Activated naive CD8-positive, alpha-beta T cell treated with anti-CD3 and anti-CD28 coated beads for 36 hours (primary cell): ENCODE results near the gene PLA2G2F. TPM values are rescaled to one million over a fixed set of nuclear protein-coding genes. Genes with fewer than 3 reads are reported as not detected.

Experiments
- DNase-seq: peaks from one replicate; pipeline ENCODE4 v3.0.0; 2021
- H3K27ac Mint-ChIP-seq: one replicate; pipeline ENCODE4 v1.8.0; 2022; ENCODE audit warnings: mild to moderate bottlenecking, moderate library complexity, mixed read lengths
- H3K27me3 Mint-ChIP-seq: one replicate; pipeline ENCODE4 v1.8.0; 2022; ENCODE audit warnings: mild to moderate bottlenecking, mixed read lengths
- H3K36me3 Mint-ChIP-seq: one replicate; pipeline ENCODE4 v1.8.0; 2021; ENCODE audit warnings: mild to moderate bottlenecking, mixed read lengths
- H3K4me1 Mint-ChIP-seq: one replicate; pipeline ENCODE4 v1.8.0; 2021; ENCODE audit warnings: mixed read lengths
- H3K4me3 Mint-ChIP-seq: one replicate; pipeline ENCODE4 v1.8.0; 2022; ENCODE audit warnings: mild to moderate bottlenecking, moderate library complexity, mixed read lengths
- H3K9me3 Mint-ChIP-seq: one replicate; pipeline ENCODE4 v1.8.0; 2022; ENCODE audit warnings: mixed read lengths
- total RNA-seq, 2 experiments: library from RNA; stranded (reverse); gene quantifications; one replicate each; pipeline ENCODE4 v1.2.3, GENCODE V29; 2021

Gene PLA2G2F
- total RNA-seq, 2 experiments from 2014 or later = not detected

- DNase-seq = no peak
- H3K36me3 Mint-ChIP-seq = no peaks in the 10 kb centered on the region
- no peak overlapping the region for H3K4me3 Mint-ChIP-seq
- no peak overlapping the region for H3K27ac Mint-ChIP-seq
- H3K9me3 Mint-ChIP-seq = no peaks in the 10 kb centered on the region
- H3K27me3 Mint-ChIP-seq = peaks cover 15% of the 10 kb centered on the region
- H3K4me1 Mint-ChIP-seq = peaks cover 2% of the 10 kb centered on the region
These were observed 30.6 kb upstream of the PLA2G2F start for GRCh38 chr1:20108366-20109123.

GRCh38 chr1:20109223-20109856, 29.8 kb upstream of the PLA2G2F start:
- Mint-ChIP-seq H3K27me3 (peaks cover 18% of the 10 kb centered on the region), H3K27ac (no peak overlapping the region), H3K4me3 (no peak overlapping the region), H3K9me3 (no peaks in the 10 kb centered on the region), H3K36me3 (no peaks in the 10 kb centered on the region), H3K4me1 (peaks cover 2% of the 10 kb centered on the region)
- DNase-seq = no peak

DNA sequence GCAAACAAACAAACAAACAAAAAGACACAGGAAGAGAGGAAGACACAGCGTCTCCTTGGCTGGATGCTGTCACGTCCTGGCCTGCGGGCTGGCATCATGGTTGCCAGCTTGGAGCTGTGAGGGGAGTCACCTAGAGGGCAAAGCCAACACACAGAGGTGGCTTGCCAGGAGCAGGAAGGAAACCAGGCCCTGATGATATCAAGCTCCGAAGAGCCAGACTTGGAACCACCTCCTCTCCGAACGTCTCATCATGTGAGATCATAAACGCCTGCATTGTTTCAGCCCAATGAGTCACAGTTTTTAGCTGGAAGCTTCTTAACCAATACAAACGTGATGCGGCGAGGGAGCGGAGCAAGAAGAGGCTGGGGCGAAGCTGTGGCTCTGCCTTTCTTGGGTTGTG, 28.4 kb upstream of the PLA2G2F start:
- H3K27me3 Mint-ChIP-seq = peaks cover 24% of the 10 kb centered on the region
- no peak overlapping the region for H3K4me3 Mint-ChIP-seq
- DNase-seq = no peak
- no peaks in the 10 kb centered on the region for H3K36me3 Mint-ChIP-seq
- H3K9me3 Mint-ChIP-seq = no peaks in the 10 kb centered on the region
- no peak overlapping the region for H3K27ac Mint-ChIP-seq
- peaks cover under 1% of the 10 kb centered on the region for H3K4me1 Mint-ChIP-seq

- Mint-ChIP-seq H3K4me1 (no peaks in the 10 kb centered on the region), H3K9me3 (no peaks in the 10 kb centered on the region), H3K4me3 (no peak overlapping the region), H3K36me3 (no peaks in the 10 kb centered on the region), H3K27me3 (peaks cover 24% of the 10 kb centered on the region), H3K27ac (no peak overlapping the region)
- DNase-seq = no peak
These were observed 27.7 kb upstream of the PLA2G2F start for GRCh38 chr1:20111452-20111851.

DNA sequence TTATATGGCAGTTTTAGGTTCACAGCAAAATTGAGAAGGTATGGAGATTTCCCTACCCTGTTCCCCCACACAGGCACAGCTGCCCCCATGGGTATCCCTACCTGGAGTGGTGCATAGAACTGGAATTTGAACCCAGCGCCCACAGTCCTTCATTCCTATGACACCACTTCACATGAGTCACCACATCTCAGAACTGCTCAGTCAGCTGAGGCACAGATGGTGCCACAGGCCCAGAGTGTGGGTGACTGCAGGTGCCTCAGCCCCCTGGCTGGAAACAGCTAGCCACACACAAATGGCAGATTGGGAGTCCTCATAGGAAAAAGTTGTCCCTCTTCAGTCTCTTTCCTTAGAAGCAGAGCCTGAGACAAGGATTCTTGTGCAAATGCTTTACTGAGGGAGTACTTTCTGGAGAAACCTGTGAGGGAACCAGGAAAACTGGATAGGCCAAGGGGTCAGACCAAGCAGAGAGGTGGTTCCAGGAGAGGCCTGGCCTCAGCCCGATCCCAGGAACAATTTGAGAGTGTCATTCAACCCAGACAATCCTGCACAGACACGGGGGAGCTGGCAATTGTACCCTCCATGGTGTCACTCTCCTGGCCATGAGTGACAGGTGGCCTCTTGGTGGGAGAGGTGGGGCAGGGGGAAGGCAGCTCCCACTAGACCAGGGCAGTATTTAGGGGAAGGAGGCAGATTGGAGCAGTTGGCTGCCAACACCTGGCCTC, 26.7 kb upstream of the PLA2G2F start:
- no peaks in the 10 kb centered on the region for H3K36me3 Mint-ChIP-seq
- no peak for DNase-seq
- H3K4me1 Mint-ChIP-seq = no peaks in the 10 kb centered on the region
- no peak overlapping the region for H3K4me3 Mint-ChIP-seq
- no peaks in the 10 kb centered on the region for H3K9me3 Mint-ChIP-seq
- H3K27me3 Mint-ChIP-seq = peaks cover 24% of the 10 kb centered on the region
- H3K27ac Mint-ChIP-seq = no peak overlapping the region

DNA sequence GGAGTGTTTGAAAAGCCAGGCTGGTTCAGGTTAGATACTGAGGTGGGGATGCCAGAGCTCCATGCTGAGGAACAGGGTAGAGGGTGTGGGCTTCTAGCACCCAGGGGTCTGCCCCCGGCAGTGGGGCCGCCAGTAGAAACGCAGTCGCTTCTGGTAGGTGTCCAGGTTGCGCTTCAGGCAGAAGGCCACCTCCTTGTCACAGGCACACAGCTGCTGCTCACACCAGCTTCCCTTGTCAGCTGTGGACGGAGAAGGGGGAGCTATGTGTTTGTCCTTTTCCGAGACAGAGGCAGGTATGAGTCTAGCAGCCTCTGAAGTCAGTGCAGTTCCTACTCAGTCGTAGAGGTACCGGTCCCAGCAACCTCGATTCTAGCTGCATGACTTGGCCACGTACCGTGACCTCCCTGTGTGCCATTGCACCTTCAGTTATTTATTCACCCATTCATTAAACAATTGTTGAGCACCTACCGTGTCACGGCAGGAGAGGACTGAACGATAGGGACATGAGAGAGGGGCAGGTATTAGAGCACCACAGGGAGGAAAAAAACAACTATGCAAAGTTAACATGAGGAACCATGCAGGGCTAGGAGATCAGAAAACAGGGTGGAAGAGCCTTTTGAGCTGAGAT, 25.0 kb upstream of the PLA2G2F start:
- Mint-ChIP-seq H3K27me3 (peaks cover 16% of the 10 kb centered on the region), H3K36me3 (no peaks in the 10 kb centered on the region), H3K4me1 (no peaks in the 10 kb centered on the region), H3K9me3 (no peaks in the 10 kb centered on the region), H3K27ac (no peak overlapping the region), H3K4me3 (no peak overlapping the region)
- no peak for DNase-seq

DNA sequence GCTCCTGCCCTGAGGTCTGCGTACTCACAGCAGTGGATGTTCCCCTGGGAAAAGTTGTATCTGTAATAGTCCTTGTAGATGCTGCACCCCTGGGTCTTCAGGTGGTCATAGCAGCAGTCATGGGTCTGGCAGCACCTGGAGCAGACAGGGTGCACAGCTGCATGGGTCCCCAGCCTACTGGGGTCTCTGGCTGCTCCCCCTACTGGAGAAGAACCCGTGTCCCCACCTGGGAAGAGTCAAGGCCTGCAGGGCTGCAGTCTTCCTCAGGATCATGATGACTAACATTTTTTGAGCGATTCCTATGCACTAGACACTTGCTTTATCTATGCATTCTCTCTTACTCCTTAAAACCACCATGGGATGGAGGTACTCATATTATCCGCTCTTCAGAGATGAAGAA, 23.6 kb upstream of the PLA2G2F start:
- DNase-seq = no peak
- H3K9me3 Mint-ChIP-seq = no peaks in the 10 kb centered on the region
- no peaks in the 10 kb centered on the region for H3K36me3 Mint-ChIP-seq
- peaks cover 14% of the 10 kb centered on the region for H3K27me3 Mint-ChIP-seq
- no peak overlapping the region for H3K4me3 Mint-ChIP-seq
- H3K27ac Mint-ChIP-seq = no peak overlapping the region
- H3K4me1 Mint-ChIP-seq = no peaks in the 10 kb centered on the region

DNA sequence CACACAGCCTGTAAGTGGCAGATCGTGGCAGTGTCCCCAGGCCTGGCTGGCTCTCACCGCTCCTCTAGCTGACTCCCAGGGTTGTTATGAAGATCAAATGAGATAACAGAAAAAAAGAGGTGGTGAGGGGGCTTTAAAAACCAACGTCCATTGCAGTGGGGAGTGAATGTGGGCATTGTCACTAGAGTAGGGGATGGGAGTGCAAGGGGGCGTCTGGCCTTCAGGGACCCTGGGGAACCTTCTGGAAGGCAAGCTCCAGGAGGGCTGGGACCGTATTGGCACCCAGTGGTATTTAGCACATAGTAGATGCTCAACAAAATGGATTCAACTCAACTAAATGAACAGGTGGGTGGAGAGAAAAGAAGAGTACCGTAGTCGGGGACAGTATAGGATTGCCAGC, 23.2 kb upstream of the PLA2G2F start:
- no peaks in the 10 kb centered on the region for H3K36me3 Mint-ChIP-seq
- no peaks in the 10 kb centered on the region for H3K9me3 Mint-ChIP-seq
- DNase-seq = no peak
- peaks cover 11% of the 10 kb centered on the region for H3K27me3 Mint-ChIP-seq
- no peak overlapping the region for H3K4me3 Mint-ChIP-seq
- no peak overlapping the region for H3K27ac Mint-ChIP-seq
- H3K4me1 Mint-ChIP-seq = no peaks in the 10 kb centered on the region

DNA sequence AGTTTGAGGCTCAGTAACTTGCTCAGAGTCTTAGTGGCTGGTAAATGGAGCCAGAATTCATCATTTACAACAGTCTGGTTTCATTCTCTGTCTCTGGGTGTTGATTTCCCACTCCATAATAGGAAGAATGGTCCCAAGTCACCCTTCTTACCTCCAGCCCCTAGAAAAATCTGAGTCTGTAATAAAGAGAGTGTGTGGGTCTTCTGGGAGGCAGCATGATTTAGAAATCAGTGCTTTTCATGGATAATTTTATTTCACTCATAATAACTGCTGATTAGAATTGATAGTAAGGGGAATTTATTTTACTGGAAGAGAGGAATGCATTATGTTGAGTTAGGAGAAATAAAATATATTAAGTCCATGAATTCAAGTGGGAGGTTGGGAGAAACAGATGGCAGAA, 21.9 kb upstream of the PLA2G2F start:
- DNase-seq = no peak
- H3K4me3 Mint-ChIP-seq = no peak overlapping the region
- no peak overlapping the region for H3K27ac Mint-ChIP-seq
- no peaks in the 10 kb centered on the region for H3K4me1 Mint-ChIP-seq
- H3K27me3 Mint-ChIP-seq = peaks cover 16% of the 10 kb centered on the region
- no peaks in the 10 kb centered on the region for H3K36me3 Mint-ChIP-seq
- no peaks in the 10 kb centered on the region for H3K9me3 Mint-ChIP-seq

- H3K27ac Mint-ChIP-seq = no peak within 1 kb of the TSS
- no peaks in the 10 kb centered on the region for H3K36me3 Mint-ChIP-seq
- no peaks in the 10 kb centered on the region for H3K9me3 Mint-ChIP-seq
- H3K4me3 Mint-ChIP-seq = no peak within 1 kb of the TSS
- no peak for DNase-seq
- peaks cover 19% of the 10 kb centered on the region for H3K27me3 Mint-ChIP-seq
- no peaks in the 10 kb centered on the region for H3K4me1 Mint-ChIP-seq
These were observed 19.8 kb upstream of the PLA2G2F start, which contains the start of gene PLA2G2D for GRCh38 chr1:20119347-20119746. TSS of gene PLA2G2D (minus strand) at chr1:20119536. CDS start at chr1:20119498, 38 bp downstream.

GRCh38 chr1:20120796-20121195, 18.3 kb upstream of the PLA2G2F start:
- no peak overlapping the region for H3K27ac Mint-ChIP-seq

DNA sequence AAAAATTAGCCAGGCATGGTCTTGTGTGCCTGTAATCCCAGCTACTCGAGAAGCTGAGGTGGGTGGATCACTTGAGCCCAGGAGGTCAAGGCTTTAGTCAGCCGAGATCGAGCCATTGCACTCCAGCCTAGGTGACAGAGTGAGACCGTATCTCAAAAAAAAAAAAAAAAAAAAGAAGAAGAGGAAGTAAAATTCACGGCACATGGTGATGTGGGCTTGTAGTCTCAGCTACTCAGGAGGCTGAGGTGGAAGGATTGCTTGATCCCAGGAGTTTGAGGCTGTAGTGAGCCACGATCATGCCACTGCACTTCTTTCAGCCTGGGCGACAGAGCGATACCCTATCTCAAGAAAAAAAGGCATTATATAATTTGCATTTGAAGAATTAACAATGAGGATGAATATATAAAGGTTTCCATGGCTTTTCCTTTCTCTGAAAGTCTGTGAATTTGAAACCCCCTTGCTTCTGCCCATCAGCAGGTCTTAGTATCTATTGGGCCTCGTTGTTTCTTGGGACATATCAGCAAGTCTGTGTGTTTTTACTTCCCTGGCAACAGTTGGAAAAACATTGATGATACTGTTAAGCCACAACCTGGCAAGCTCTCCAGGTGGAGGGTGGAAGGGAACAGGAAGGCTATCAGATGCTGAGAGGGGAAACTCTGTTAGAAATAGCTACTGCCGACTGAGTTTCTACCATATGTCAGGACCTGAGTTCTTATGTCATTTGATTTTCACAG, 15.2 kb upstream of the PLA2G2F start:
- Mint-ChIP-seq H3K9me3 (no peaks in the 10 kb centered on the region), H3K27ac (no peak overlapping the region), H3K4me3 (no peak overlapping the region), H3K36me3 (no peaks in the 10 kb centered on the region), H3K4me1 (no peaks in the 10 kb centered on the region), H3K27me3 (peaks cover 22% of the 10 kb centered on the region)
- DNase-seq = no peak

More at GRCh38 chr1:20120796-20121195, 18.3 kb upstream of the PLA2G2F start:
- no peaks in the 10 kb centered on the region for H3K4me1 Mint-ChIP-seq
- no peak overlapping the region for H3K4me3 Mint-ChIP-seq
- peaks cover 19% of the 10 kb centered on the region for H3K27me3 Mint-ChIP-seq
- no peak for DNase-seq
- no peaks in the 10 kb centered on the region for H3K9me3 Mint-ChIP-seq
- no peaks in the 10 kb centered on the region for H3K36me3 Mint-ChIP-seq

DNA sequence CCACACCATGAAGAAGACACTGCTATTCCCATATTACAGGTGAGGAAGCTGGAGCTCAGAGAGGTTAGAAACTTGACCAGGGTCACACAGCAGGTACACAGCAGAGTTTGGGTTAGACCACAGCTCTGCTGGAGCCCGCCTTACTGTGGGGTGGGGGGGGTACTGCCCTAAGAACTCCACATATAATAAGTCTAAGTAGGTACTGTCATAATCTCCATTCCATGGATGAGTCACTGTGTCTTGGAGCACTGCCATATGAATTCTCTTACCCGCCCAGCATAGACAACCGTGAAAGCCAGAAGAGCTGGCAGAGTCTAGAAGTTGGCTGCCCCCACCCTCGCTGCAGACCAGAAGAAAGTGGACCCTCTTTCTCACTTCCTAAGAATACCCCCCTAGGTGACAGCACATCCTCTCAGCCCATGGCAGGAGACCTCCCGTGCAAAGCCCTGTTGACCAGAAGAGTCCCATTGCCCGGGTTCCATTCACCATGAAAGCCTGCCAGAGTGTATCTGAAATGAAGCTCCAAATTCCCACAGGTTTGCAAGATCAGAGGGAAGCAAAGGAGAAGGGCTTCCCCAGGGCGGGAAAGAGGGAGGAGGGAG, 14.6 kb upstream of the PLA2G2F start:
- H3K4me3 Mint-ChIP-seq = no peak overlapping the region
- H3K27me3 Mint-ChIP-seq = peaks cover 22% of the 10 kb centered on the region
- peaks cover under 1% of the 10 kb centered on the region for H3K9me3 Mint-ChIP-seq
- no peak overlapping the region for H3K27ac Mint-ChIP-seq
- no peaks in the 10 kb centered on the region for H3K36me3 Mint-ChIP-seq
- DNase-seq = no peak
- no peaks in the 10 kb centered on the region for H3K4me1 Mint-ChIP-seq

DNA sequence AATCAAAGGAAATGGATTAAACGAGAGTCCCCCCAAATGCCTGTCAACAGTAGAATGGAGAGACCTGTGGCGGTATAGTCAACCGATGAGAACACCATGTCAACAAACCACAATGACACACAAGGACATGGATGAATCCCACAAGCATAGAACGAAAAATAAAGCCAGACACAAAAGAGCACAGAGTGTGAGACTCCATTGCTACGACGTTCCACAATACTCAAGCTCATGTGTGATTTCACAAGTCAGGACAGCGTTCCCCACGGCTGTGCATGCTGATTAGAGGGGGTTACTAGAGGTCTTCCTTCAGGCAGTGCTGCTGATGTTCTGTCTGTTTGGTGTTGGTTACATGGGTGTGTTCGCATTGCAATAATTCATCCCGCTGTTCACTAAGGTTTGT, 14.0 kb upstream of the PLA2G2F start:
- H3K9me3 Mint-ChIP-seq = peaks cover 2% of the 10 kb centered on the region
- no peak overlapping the region for H3K4me3 Mint-ChIP-seq
- H3K4me1 Mint-ChIP-seq = no peaks in the 10 kb centered on the region
- no peak for DNase-seq
- no peaks in the 10 kb centered on the region for H3K36me3 Mint-ChIP-seq
- H3K27me3 Mint-ChIP-seq = peaks cover 22% of the 10 kb centered on the region
- H3K27ac Mint-ChIP-seq = no peak overlapping the region
